ENCODE measurements around the gene WDFY4.

DNA sequence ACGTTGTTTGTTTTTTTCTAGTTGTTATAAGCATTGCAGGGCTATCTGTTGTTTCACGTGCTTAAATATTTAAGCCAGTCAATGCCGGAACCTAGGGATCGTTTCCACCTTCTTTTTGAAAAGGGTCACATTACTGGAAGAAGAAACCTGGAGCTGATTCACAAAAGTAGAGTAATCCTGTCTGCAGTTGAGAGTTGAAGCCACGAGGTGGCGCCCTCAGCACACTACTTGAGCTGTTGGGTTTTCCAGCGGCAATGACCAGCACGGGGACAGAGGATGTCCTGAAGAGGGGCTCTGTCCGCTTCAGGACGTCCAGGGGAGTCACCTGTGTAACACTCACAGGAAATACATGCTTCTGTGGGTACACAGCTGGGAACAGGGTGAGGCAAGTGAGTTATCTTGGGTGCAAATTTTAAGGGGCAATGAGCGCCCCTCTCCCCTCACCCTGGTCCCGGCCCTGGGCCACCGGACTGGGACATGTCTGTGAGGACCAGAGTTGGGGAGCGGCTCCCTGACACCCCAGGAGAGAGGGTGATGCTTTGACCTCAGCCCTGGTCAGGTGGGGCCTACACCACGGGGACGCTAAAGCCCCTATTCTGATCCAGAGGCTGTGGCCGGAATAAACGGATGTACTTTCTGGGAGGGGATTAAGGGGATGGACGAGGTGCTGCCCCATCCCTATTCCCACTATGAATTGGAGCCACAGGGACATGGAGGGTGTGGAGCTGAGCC, 26.3 kb upstream of the WDFY4 start:
- TF ChIP-seq, protein P1, sequence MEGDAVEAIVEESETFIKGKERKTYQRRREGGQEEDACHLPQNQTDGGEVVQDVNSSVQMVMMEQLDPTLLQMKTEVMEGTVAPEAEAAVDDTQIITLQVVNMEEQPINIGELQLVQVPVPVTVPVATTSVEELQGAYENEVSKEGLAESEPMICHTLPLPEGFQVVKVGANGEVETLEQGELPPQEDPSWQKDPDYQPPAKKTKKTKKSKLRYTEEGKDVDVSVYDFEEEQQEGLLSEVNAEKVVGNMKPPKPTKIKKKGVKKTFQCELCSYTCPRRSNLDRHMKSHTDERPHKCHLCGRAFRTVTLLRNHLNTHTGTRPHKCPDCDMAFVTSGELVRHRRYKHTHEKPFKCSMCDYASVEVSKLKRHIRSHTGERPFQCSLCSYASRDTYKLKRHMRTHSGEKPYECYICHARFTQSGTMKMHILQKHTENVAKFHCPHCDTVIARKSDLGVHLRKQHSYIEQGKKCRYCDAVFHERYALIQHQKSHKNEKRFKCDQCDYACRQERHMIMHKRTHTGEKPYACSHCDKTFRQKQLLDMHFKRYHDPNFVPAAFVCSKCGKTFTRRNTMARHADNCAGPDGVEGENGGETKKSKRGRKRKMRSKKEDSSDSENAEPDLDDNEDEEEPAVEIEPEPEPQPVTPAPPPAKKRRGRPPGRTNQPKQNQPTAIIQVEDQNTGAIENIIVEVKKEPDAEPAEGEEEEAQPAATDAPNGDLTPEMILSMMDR (conservative IDR thresholded peaks at IDR 0.05; ENCODE audit: low read length), result peak; percentile 96
- TF ChIP-seq EZH2phosphoT487 (IDR thresholded peaks at IDR 0.05; ENCODE audit: borderline replicate concordance), result no peak
